ENCODE results near the gene LARP4B. TPM values are rescaled to one million over a fixed set of nuclear protein-coding genes. Genes with fewer than 3 reads are reported as not detected.

Gene LARP4B
- polyA plus RNA-seq, 1 of the 3 experiments (the other 2 are of a cell fraction) = 23.3 TPM

DNA sequence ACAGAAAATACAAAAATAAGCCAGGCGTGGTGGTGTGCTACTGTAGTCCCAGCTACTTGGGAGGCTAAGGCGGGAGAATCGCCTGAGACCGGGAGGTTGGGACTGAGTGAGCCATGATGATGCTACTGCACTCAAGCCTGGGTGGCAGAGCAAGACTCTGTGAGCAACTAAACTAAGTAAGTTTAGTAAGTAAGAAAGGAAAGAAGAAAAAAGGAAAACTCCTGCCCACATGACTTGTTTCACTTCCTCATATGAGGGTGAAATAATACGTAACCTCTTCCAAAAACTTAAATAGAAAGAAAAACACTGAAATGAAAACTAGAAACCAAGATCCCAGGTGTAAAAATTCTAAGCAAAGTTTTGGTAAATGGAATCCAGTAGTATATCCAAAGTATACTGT, 79.6 kb downstream of the LARP4B start:
- CTCF ChIA-PET = no interaction called here
- no peak for DNase-seq

More for the DNA sequence above, 79.6 kb downstream of the LARP4B start:
- POLR2A ChIA-PET = no interaction called here
- H3F3A ChIP-seq (replicated peaks; ENCODE audit: insufficient read depth) = no peaks in the 10 kb centered on the region
- no peak overlapping the region for H3K4me3 ChIP-seq (ENCODE audit: low read depth in 2 of 2, low read length in 1 of 2)
- H3K9me2 ChIP-seq = no peaks in the 10 kb centered on the region
- peaks cover 10% of the 10 kb centered on the region; the same call in 1 of the 2 replicates for H3K9me3 ChIP-seq
- H3K4me2 ChIP-seq = no peak overlapping the region
- H3K36me3 ChIP-seq (replicated peaks in 1 of 2; ENCODE audit: control insufficient read depth in 1 of 2, insufficient read depth in 2 of 2, low read length in 1 of 2) = peaks cover 34 to 67% of the 10 kb centered on the region in 2 experiments
- peaks cover 97% of the 10 kb centered on the region for H3K79me2 ChIP-seq (ENCODE audit: insufficient read depth)
- H3K9ac ChIP-seq = no peak overlapping the region
- H3K27ac ChIP-seq (ENCODE audit: low read depth in 2 of 2, low read length in 1 of 2) = no peak overlapping the region
- TF ChIP-seq NFIC (IDR thresholded peaks at IDR 0.05; ENCODE audit: borderline replicate concordance) (no peak), PBX3 (IDR thresholded peaks at IDR 0.05) (no peak), TCF12 (IDR thresholded peaks at IDR 0.05) (no peak), FOXJ3 (CRISPR knock-in tag; IDR thresholded peaks at IDR 0.05) (no peak), CTCF (IDR thresholded peaks at IDR 0.05) (no peak), USF1 (IDR thresholded peaks at IDR 0.05; ENCODE audit: borderline replicate concordance, low read depth) (no peak), NRF1 (IDR thresholded peaks at IDR 0.05; ENCODE audit: low read depth, low read length) (no peak), SMC3 (IDR thresholded peaks at IDR 0.05; ENCODE audit: low read depth, low read length) (no peak), EZH2phosphoT487 (IDR thresholded peaks at IDR 0.05; ENCODE audit: borderline replicate concordance, low read depth) (no peak), RXRA (IDR thresholded peaks at IDR 0.05; ENCODE audit: borderline replicate concordance, low read depth) (no peak)
- TF ChIP-seq, protein P1, sequence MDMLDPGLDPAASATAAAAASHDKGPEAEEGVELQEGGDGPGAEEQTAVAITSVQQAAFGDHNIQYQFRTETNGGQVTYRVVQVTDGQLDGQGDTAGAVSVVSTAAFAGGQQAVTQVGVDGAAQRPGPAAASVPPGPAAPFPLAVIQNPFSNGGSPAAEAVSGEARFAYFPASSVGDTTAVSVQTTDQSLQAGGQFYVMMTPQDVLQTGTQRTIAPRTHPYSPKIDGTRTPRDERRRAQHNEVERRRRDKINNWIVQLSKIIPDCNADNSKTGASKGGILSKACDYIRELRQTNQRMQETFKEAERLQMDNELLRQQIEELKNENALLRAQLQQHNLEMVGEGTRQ (IDR thresholded peaks at IDR 0.05; ENCODE audit: borderline replicate concordance, low read depth, low read length) = no peak
- TF ChIP-seq, protein P2, sequence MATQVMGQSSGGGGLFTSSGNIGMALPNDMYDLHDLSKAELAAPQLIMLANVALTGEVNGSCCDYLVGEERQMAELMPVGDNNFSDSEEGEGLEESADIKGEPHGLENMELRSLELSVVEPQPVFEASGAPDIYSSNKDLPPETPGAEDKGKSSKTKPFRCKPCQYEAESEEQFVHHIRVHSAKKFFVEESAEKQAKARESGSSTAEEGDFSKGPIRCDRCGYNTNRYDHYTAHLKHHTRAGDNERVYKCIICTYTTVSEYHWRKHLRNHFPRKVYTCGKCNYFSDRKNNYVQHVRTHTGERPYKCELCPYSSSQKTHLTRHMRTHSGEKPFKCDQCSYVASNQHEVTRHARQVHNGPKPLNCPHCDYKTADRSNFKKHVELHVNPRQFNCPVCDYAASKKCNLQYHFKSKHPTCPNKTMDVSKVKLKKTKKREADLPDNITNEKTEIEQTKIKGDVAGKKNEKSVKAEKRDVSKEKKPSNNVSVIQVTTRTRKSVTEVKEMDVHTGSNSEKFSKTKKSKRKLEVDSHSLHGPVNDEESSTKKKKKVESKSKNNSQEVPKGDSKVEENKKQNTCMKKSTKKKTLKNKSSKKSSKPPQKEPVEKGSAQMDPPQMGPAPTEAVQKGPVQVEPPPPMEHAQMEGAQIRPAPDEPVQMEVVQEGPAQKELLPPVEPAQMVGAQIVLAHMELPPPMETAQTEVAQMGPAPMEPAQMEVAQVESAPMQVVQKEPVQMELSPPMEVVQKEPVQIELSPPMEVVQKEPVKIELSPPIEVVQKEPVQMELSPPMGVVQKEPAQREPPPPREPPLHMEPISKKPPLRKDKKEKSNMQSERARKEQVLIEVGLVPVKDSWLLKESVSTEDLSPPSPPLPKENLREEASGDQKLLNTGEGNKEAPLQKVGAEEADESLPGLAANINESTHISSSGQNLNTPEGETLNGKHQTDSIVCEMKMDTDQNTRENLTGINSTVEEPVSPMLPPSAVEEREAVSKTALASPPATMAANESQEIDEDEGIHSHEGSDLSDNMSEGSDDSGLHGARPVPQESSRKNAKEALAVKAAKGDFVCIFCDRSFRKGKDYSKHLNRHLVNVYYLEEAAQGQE (IDR thresholded peaks at IDR 0.05; ENCODE audit: low read depth, low read length) = no peak
- H2AFZ ChIP-seq (ENCODE audit: low read depth) = no peak overlapping the region
- WGBS (ENCODE audit: low lambda C conversion rate) = 100% methylated on average over 5 of the region's 5 CpGs
- H3K27me3 ChIP-seq (ENCODE audit: insufficient read depth) = no peaks in the 10 kb centered on the region
- H4K20me1 ChIP-seq (ENCODE audit: insufficient read depth) = peaks cover 16% of the 10 kb centered on the region
- peaks cover 0 to 5% of the 10 kb centered on the region in 2 experiments; a peak in 1 of 4 replicates for H3K4me1 ChIP-seq (ENCODE audit: control insufficient read depth in 1 of 2, insufficient read depth in 2 of 2, low read depth in 1 of 2, low read length in 1 of 2)
